ENCODE results near the gene NFYA.

Gene NFYA

GRCh38 chr6:41033776-41034175 is 39.0 kb upstream of the NFYA start:
- TF ChIP-seq CTCF (IDR thresholded peaks at IDR 0.05): no peak

GRCh38 chr6:41036186-41036585 is 36.6 kb upstream of the NFYA start:
- TF ChIP-seq CTCF (IDR thresholded peaks at IDR 0.05): no peak

- TF ChIP-seq CTCF (IDR thresholded peaks at IDR 0.05): no peak
Observed at GRCh38 chr6:41036601-41037000, 36.2 kb upstream of the NFYA start.

- no peak for TF ChIP-seq CTCF (IDR thresholded peaks at IDR 0.05)
Observed at GRCh38 chr6:41037107-41037900, 35.5 kb upstream of the NFYA start.

GRCh38 chr6:41038205-41038604 is 34.6 kb upstream of the NFYA start:
- TF ChIP-seq CTCF (IDR thresholded peaks at IDR 0.05): no peak

GRCh38 chr6:41039060-41039998 is 33.4 kb upstream of the NFYA start, which contains the start of gene UNC5CL:
Gene UNC5CL, minus strand, starts transcription at chr6:41039221. Its CDS starts 4,147 bp downstream, at chr6:41035074.
- peak; percentile 87 for TF ChIP-seq CTCF (IDR thresholded peaks at IDR 0.05)

GRCh38 chr6:41040101-41040939 is 32.5 kb upstream of the NFYA start:
- no peak for TF ChIP-seq CTCF (IDR thresholded peaks at IDR 0.05)

Data from LNCAP (cell line).